Panc1 (cell line): ENCODE measurements around the gene GTPBP4.

Experiments used
- CTCF ChIP-seq: fragments of 450-650 bp; IDR thresholded peaks from 2 replicates; pipeline ENCODE4 v1.5.1; 2017; ENCODE audit warnings: mild to moderate bottlenecking
- REST ChIP-seq, 2 experiments: IDR thresholded peaks; 2 replicates each; pipeline ENCODE4 v1.6.1; 2011 to 2012; ENCODE audit warnings: low read depth in 2 of 2, control low read depth in 1 of 2, low read length in 1 of 2, mild to moderate bottlenecking in 1 of 2, moderate library complexity in 1 of 2; ENCODE audit not compliant: insufficient read depth in 1 of 2
- SIN3A ChIP-seq: IDR thresholded peaks from 2 replicates; pipeline ENCODE4 v1.6.1; 2012; ENCODE audit warnings: low read depth, mild to moderate bottlenecking, low read length, moderate library complexity, borderline replicate concordance; ENCODE audit not compliant: insufficient read depth
- TCF7L2 ChIP-seq: IDR thresholded peaks from 2 replicates; pipeline ENCODE4 v1.6.1; 2011; ENCODE audit warnings: mild to moderate bottlenecking, low read depth, low read length, inconsistent platforms

GRCh38 chr10:958106-958505, 30.1 kb upstream of the GTPBP4 start:
- TF ChIP-seq CTCF (no peak), REST (IDR thresholded peaks at IDR 0.05; ENCODE audit: insufficient read depth in 1 of 2, low read depth in 2 of 2, low read length in 1 of 2) (no peak), TCF7L2 (no peak), SIN3A (no peak)
